Prostate gland (tissue), 2 donors: ENCODE results near the gene TMEM117. TPM values are rescaled to one million over a fixed set of nuclear protein-coding genes. Genes with fewer than 3 reads are reported as not detected.

Experiments
- DNase-seq: peaks from one replicate; pipeline ENCODE4 v3.0.0-alpha.2; 2019; ENCODE audit warnings: low spot score
- H3K27ac ChIP-seq, 2 donors: fragments of 200-600 bp; sonication (generic); 2 replicates each; pipeline ENCODE4 v1.5.1; 2017 to 2019
- H3K27me3 ChIP-seq: fragments of 200-600 bp; sonication (generic); replicated peaks from 2 replicates; pipeline ENCODE4 v1.5.1; 2019; ENCODE audit not compliant: insufficient read depth
- H3K36me3 ChIP-seq, 2 donors: fragments of 200-600 bp; sonication (generic); 1 replicate in 1 of 2; 2 replicates in 1 of 2; pipeline versions ENCODE4 v1.5.1 to v1.8.1; 2017 to 2019
- H3K4me1 ChIP-seq: fragments of 200-600 bp; sonication (generic); replicated peaks from 2 replicates; pipeline ENCODE4 v1.5.1; 2019
- H3K4me3 ChIP-seq, 2 donors: fragments of 200-600 bp; sonication (generic); 2 replicates each; pipeline ENCODE4 v1.5.1; 2017 to 2019
- H3K9me3 ChIP-seq: fragments of 200-600 bp; sonication (generic); 2 replicates; pipeline ENCODE4 v1.5.1; 2017
- POLR2A ChIP-seq: fragments of 450-650 bp; IDR thresholded peaks from one replicate; pipeline ENCODE4 v1.6.1; 2016; ENCODE audit warnings: antibody characterized with exemption, mild to moderate bottlenecking
- POLR2AphosphoS5 ChIP-seq: sonication (generic); formaldehyde crosslinking; IDR thresholded peaks from one replicate; pipeline ENCODE4 v1.6.1; 2017; ENCODE audit warnings: antibody characterized with exemption
- WGBS: methylation state at CpG from one replicate; pipeline ENCODE4 v1.1.5; 2018; 5-methylcytosine and 5-hydroxymethylcytosine counted together
- intact Hi-C: fragments of 100-400 bp; cut with DNase I; formaldehyde crosslinking; loops from one replicate; pipeline ENCODE4 v1.14.2; 2022
- total RNA-seq, 2 donors: library from RNA; depleted of rRNA; stranded (reverse); fragments of >200 nt; gene quantifications; one replicate each; pipeline ENCODE4 v1.1.0, GENCODE V29; 2016
- TF ChIP-seq, protein P1 (sequence below), 4 experiments: fragments of 200-600 bp in 2 of 4; fragments of 450-650 bp in 2 of 4; sonication (generic) in 2 of 4; IDR thresholded peaks; 1 replicate in 3 of 4; 2 replicates in 1 of 4; pipeline ENCODE4 v1.5.1; 2016 to 2019; ENCODE audit warnings: antibody characterized with exemption in 4 of 4, mild to moderate bottlenecking in 2 of 4, moderate library complexity in 2 of 4

Gene TMEM117
- total RNA-seq, 2 donors from 2014 or later, result 15.5 to 26.5 TPM

GRCh38 chr12:44159216-44159615 is 323.3 kb downstream of the TMEM117 start:
- Histone ChIP-seq H3K27me3 (no peaks in the 10 kb centered on the region), H3K4me1 (no peaks in the 10 kb centered on the region), H3K36me3 (no peaks in the 10 kb centered on the region), H3K4me3 (no peak overlapping the region), H3K9me3 (no peaks in the 10 kb centered on the region), H3K27ac (no peak overlapping the region)
- DNase-seq, result no peak
- TF ChIP-seq, protein P1, sequence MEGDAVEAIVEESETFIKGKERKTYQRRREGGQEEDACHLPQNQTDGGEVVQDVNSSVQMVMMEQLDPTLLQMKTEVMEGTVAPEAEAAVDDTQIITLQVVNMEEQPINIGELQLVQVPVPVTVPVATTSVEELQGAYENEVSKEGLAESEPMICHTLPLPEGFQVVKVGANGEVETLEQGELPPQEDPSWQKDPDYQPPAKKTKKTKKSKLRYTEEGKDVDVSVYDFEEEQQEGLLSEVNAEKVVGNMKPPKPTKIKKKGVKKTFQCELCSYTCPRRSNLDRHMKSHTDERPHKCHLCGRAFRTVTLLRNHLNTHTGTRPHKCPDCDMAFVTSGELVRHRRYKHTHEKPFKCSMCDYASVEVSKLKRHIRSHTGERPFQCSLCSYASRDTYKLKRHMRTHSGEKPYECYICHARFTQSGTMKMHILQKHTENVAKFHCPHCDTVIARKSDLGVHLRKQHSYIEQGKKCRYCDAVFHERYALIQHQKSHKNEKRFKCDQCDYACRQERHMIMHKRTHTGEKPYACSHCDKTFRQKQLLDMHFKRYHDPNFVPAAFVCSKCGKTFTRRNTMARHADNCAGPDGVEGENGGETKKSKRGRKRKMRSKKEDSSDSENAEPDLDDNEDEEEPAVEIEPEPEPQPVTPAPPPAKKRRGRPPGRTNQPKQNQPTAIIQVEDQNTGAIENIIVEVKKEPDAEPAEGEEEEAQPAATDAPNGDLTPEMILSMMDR (IDR thresholded peaks at IDR 0.05), result no peak
- TF ChIP-seq POLR2AphosphoS5 (no peak), POLR2A (no peak)
- intact Hi-C loops, result no loop called here

GRCh38 chr12:44159862-44160261 is 324.0 kb downstream of the TMEM117 start:
- no peaks in the 10 kb centered on the region for H3K4me1 ChIP-seq
- 95% methylated on average over 3 of the region's 3 CpGs for WGBS
- no peaks in the 10 kb centered on the region for H3K27me3 ChIP-seq
- H3K4me3 ChIP-seq, result no peak overlapping the region
- DNase-seq, result no peak
- H3K27ac ChIP-seq, result no peak overlapping the region
- H3K36me3 ChIP-seq, result no peaks in the 10 kb centered on the region
- H3K9me3 ChIP-seq, result no peaks in the 10 kb centered on the region
- TF ChIP-seq POLR2A, result no peak
- TF ChIP-seq, protein P1 (IDR thresholded peaks at IDR 0.05), result no peak
- TF ChIP-seq POLR2AphosphoS5, result no peak
- intact Hi-C loops, result no loop called here

- H3K4me1 ChIP-seq, result no peaks in the 10 kb centered on the region
- H3K9me3 ChIP-seq, result no peaks in the 10 kb centered on the region
- no peak for TF ChIP-seq POLR2A
- TF ChIP-seq, protein P1 (IDR thresholded peaks at IDR 0.05), result no peak
- no peak for TF ChIP-seq POLR2AphosphoS5
- no peaks in the 10 kb centered on the region for H3K36me3 ChIP-seq
- H3K27me3 ChIP-seq, result no peaks in the 10 kb centered on the region
- WGBS, result 64% methylated on average over 3 of the region's 3 CpGs
- intact Hi-C loops, result no loop called here
- H3K27ac ChIP-seq, result no peak overlapping the region
- DNase-seq, result no peak
- no peak overlapping the region for H3K4me3 ChIP-seq
Measured at GRCh38 chr12:44162961-44163360, 327.1 kb downstream of the TMEM117 start.

DNA sequence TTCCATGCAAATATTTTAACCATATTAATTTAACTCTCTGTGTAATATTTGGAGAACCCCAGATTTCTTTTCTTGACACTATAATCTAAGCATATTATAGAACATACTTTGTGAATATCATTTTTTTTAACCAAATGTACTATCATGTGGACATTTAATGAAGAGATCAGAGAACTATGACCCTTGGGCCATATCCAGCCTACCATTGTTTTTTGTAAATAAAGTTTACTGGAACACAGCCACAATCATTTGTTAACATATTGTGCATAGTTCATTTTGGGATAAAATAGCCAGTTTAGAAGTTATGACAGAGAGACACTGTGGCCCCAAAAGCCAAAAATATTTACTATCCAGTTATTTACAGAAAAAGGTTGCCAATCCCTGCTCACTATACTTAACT is 338.2 kb downstream of the TMEM117 start:
- Histone ChIP-seq H3K27ac (no peak overlapping the region), H3K9me3 (no peaks in the 10 kb centered on the region), H3K36me3 (no peaks in the 10 kb centered on the region), H3K4me3 (no peak overlapping the region), H3K27me3 (no peaks in the 10 kb centered on the region), H3K4me1 (no peaks in the 10 kb centered on the region)
- TF ChIP-seq, protein P1 (IDR thresholded peaks at IDR 0.05), result no peak
- intact Hi-C loops, result no loop called here
- DNase-seq, result no peak

- Histone ChIP-seq H3K27me3 (no peaks in the 10 kb centered on the region), H3K9me3 (no peaks in the 10 kb centered on the region), H3K27ac (no peak overlapping the region), H3K4me3 (no peak overlapping the region), H3K36me3 (no peaks in the 10 kb centered on the region), H3K4me1 (no peaks in the 10 kb centered on the region)
- no peak for DNase-seq
- intact Hi-C loops, result no loop called here
- TF ChIP-seq POLR2AphosphoS5 (no peak), POLR2A (no peak)
- TF ChIP-seq, protein P1 (IDR thresholded peaks at IDR 0.05), result no peak
- 87% methylated on average over 4 of the region's 4 CpGs for WGBS
Measured at GRCh38 chr12:44184499-44185206, 348.8 kb downstream of the TMEM117 start.
